ENCODE measurements around the gene DYNC1I1.
"Not testable (repeated sequence)": the region's sequence is repeated elsewhere in the genome, so short reads cannot be mapped to it uniquely, and the experiment has no call there.

GRCh38 chr7:95944867-95945266 is 172.5 kb downstream of the DYNC1I1 start:
- TF ChIP-seq, protein P1, sequence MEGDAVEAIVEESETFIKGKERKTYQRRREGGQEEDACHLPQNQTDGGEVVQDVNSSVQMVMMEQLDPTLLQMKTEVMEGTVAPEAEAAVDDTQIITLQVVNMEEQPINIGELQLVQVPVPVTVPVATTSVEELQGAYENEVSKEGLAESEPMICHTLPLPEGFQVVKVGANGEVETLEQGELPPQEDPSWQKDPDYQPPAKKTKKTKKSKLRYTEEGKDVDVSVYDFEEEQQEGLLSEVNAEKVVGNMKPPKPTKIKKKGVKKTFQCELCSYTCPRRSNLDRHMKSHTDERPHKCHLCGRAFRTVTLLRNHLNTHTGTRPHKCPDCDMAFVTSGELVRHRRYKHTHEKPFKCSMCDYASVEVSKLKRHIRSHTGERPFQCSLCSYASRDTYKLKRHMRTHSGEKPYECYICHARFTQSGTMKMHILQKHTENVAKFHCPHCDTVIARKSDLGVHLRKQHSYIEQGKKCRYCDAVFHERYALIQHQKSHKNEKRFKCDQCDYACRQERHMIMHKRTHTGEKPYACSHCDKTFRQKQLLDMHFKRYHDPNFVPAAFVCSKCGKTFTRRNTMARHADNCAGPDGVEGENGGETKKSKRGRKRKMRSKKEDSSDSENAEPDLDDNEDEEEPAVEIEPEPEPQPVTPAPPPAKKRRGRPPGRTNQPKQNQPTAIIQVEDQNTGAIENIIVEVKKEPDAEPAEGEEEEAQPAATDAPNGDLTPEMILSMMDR (IDR thresholded peaks at IDR 0.05; ENCODE audit: insufficient read depth, low read length, poor library complexity, severe bottlenecking), result not testable (repeated sequence)
- not testable (repeated sequence) for TF ChIP-seq EZH2phosphoT487 (conservative IDR thresholded peaks at IDR 0.05; ENCODE audit: low read length)
